Loucy (cell line): ENCODE results near the gene SUN2.
"Not testable (repeated sequence)": the region's sequence is repeated elsewhere in the genome, so short reads cannot be mapped to it uniquely, and the experiment has no call there.

Experiments used
- CTCF ChIP-seq: fragments of 200-600 bp; sonication (generic); conservative IDR thresholded peaks from 2 replicates; pipeline ENCODE4 v1.5.1; 2014; ENCODE audit warnings: mild to moderate bottlenecking, antibody characterized with exemption, low read length
- EZH2phosphoT487 ChIP-seq: fragments of 200-600 bp; IDR thresholded peaks from 2 replicates; pipeline ENCODE4 v1.6.1; 2018; ENCODE audit warnings: antibody characterized with exemption, mild to moderate bottlenecking, moderate library complexity, borderline replicate concordance

- not testable (repeated sequence) for TF ChIP-seq CTCF, EZH2phosphoT487
Measured at GRCh38 chr22:38805041-38805593, 49.3 kb upstream of the SUN2 start.
